Adrenal gland (tissue), 12 donors: ENCODE data around the gene HSBP1. TPM values are rescaled to one million over a fixed set of nuclear protein-coding genes. Genes with fewer than 3 reads are reported as not detected.

ENCODE experiments used
- DNase-seq, 7 donors: peaks; one replicate each; pipeline ENCODE4 v3.0.0-alpha.2; 2019 to 2020
- H3K27ac ChIP-seq, 5 donors: fragments of 200-600 bp; sonication (generic) in 4 of 5; 1 replicate in 3 of 5; 2 replicates in 2 of 5; pipeline versions ENCODE4 v1.5.1 to v1.8.0; 2016 to 2020; ENCODE audit warnings: mild to moderate bottlenecking in 1 of 5
- H3K27me3 ChIP-seq: fragments of 200-600 bp; 2 replicates; pipeline ENCODE4 v1.8.0; 2021
- H3K36me3 ChIP-seq, 2 donors: fragments of 200-600 bp; replicated peaks in 1 of 2; 1 replicate in 1 of 2; 2 replicates in 1 of 2; pipeline versions ENCODE4 v1.5.1 to v1.8.0; 2018 to 2022
- H3K4me1 ChIP-seq, 2 donors: fragments of 200-600 bp; replicated peaks in 1 of 2; 1 replicate in 1 of 2; 2 replicates in 1 of 2; pipeline versions ENCODE4 v1.5.1 to v1.8.0; 2018 to 2021
- H3K4me3 ChIP-seq, 4 donors: fragments of 200-600 bp; sonication (generic) in 3 of 4; one replicate each; pipeline ENCODE4 v1.5.1; 2016 to 2018
- H3K9me3 ChIP-seq, 3 donors: fragments of 200-600 bp; sonication (generic) in 1 of 3; replicated peaks in 1 of 3; 1 replicate in 2 of 3; 2 replicates in 1 of 3; pipeline versions ENCODE4 v1.5.1 to v1.8.0; 2016 to 2021
- POLR2A ChIP-seq, 2 donors: fragments of 450-650 bp; IDR thresholded peaks; one replicate each; pipeline ENCODE4 v1.6.1; 2017; ENCODE audit warnings: antibody characterized with exemption in 2 of 2, mild to moderate bottlenecking in 2 of 2, moderate library complexity in 1 of 2
- WGBS, 4 donors: extraction: QIAGEN DNeasy Blood & Tissue Kit in 2 of 4; methylation state at CpG; one replicate each; pipeline versions ENCODE4 v1.1.5 to v1.1.7; 2013 to 2017; 5-methylcytosine and 5-hydroxymethylcytosine counted together
- intact Hi-C, 2 donors: fragments of 100-400 bp; cut with DNase I; formaldehyde crosslinking; loops; one replicate each; pipeline versions ENCODE4 v1.14.1 to v1.15.0; 2022 to 2023
- polyA plus RNA-seq, 3 donors: library from polyadenylated mRNA; stranded (reverse); fragments of 200-250 nt in 2 of 3; fragments of 350-450 nt in 1 of 3; fragmentation: Illumina TruSeq in 1 of 3; extraction: RNeasy Lipid Tissue Mini Kit (QIAGEN cat#74804) in 1 of 3; gene quantifications; one replicate each; pipeline ENCODE4 v1.2.3, GENCODE V29; 2013 to 2014
- total RNA-seq, 9 donors: library from RNA; depleted of rRNA in 4 of 9; stranded (reverse); fragments of >200 nt in 4 of 9; fragments of 120-200 nt in 1 of 9; fragmentation: NEBNext Ultra II Directional in 1 of 9; extraction: Animal tissue kit (Norgen Biotek cat#: 25700) in 1 of 9; gene quantifications; one replicate each; pipeline versions ENCODE4 v1.1.0 to v1.2.4, GENCODE V29; 2013 to 2023
- TF ChIP-seq, protein P1 (sequence below), 6 experiments: fragments of 450-650 bp in 4 of 6; fragments of 200-600 bp in 2 of 6; sonication (generic) in 1 of 6; IDR thresholded peaks; 1 replicate in 5 of 6; 2 replicates in 1 of 6; pipeline versions ENCODE4 v1.5.1 to v1.8.0; 2016 to 2021; ENCODE audit warnings: antibody characterized with exemption in 6 of 6, mild to moderate bottlenecking in 2 of 6, moderate library complexity in 1 of 6
- donor health status: healthy with polysubstance abuse.
- donor health status: Bipolar disorder and iron deficiency.
- donor health status: DM: yes; HTN: yes; CAD: no.
- donor health status: DM: no; HTN: no; CAD: no.
- donor health status: DM: no; HTN: no; CAD: no.
- donor health status: DM: yes; HTN: yes; CAD: no.

The HSBP1 gene
- total and polyA plus RNA-seq, 12 donors: 11.0 to 214 (median 112) TPM

GRCh38 chr16:83842291-83842690 is 34.5 kb downstream of the HSBP1 start:
- Histone ChIP-seq H3K36me3 (no peaks in the 10 kb centered on the region), H3K9me3 (no peaks in the 10 kb centered on the region), H3K4me3 (no peak overlapping the region), H3K4me1 (no peaks in the 10 kb centered on the region), H3K27ac (no peak overlapping the region), H3K27me3 (no peaks in the 10 kb centered on the region)
- no peak for TF ChIP-seq POLR2A (IDR thresholded peaks at IDR 0.05)
- TF ChIP-seq, protein P1, sequence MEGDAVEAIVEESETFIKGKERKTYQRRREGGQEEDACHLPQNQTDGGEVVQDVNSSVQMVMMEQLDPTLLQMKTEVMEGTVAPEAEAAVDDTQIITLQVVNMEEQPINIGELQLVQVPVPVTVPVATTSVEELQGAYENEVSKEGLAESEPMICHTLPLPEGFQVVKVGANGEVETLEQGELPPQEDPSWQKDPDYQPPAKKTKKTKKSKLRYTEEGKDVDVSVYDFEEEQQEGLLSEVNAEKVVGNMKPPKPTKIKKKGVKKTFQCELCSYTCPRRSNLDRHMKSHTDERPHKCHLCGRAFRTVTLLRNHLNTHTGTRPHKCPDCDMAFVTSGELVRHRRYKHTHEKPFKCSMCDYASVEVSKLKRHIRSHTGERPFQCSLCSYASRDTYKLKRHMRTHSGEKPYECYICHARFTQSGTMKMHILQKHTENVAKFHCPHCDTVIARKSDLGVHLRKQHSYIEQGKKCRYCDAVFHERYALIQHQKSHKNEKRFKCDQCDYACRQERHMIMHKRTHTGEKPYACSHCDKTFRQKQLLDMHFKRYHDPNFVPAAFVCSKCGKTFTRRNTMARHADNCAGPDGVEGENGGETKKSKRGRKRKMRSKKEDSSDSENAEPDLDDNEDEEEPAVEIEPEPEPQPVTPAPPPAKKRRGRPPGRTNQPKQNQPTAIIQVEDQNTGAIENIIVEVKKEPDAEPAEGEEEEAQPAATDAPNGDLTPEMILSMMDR (IDR thresholded peaks at IDR 0.05): no peak
- WGBS, 4 donors: 71 to 74% (median 73%) methylated on average over 7 of the region's 7 CpGs
- intact Hi-C loops: no loop called here
- no peak for DNase-seq

DNA sequence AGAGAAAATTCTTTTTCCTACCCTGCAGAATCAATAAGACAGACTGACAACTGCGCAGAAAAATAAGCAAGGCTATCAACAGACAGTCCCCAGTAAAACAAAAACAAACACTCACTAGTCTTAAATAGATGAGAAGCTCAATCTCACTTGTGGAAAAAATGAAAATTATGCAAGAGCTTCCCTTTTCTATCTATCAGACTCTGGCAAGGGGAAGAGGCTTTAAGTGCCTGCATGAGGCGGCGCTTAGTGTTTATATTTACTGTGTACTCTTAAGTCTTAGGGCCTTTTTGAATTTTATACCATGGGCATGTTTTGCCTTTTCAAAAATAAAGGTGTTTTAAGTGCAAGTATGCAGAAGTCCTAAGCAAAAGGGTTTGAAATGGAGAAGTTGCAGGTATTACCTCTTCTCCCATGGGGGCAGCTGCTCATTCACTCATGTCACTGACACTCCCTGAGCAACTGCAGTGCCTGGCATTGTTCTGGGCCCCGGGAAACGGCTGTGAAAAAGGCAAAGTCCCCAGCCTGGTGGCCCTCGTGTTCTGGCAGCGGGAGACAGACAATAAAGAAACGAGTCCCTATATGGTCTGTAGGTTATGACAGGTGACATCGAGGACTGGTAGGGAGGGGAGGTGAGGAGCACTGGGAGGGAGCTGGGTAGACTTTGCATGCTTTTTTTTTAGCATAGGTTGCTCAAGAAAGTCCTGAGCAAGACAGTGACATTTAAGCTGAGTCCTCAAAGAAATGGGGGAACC is 35.2 kb downstream of the HSBP1 start:
- H3K4me3 ChIP-seq: no peak overlapping the region
- TF ChIP-seq, protein P1 (IDR thresholded peaks at IDR 0.05): no peak
- no peak for TF ChIP-seq POLR2A (IDR thresholded peaks at IDR 0.05)
- WGBS, 4 donors: 53 to 70% (median 64%) methylated on average over 9 of the region's 9 CpGs
- DNase-seq: no peak
- no peaks in the 10 kb centered on the region for H3K4me1 ChIP-seq
- no peaks in the 10 kb centered on the region for H3K9me3 ChIP-seq
- no peak overlapping the region for H3K27ac ChIP-seq
- intact Hi-C loops: no loop called here
- H3K27me3 ChIP-seq: no peaks in the 10 kb centered on the region
- no peaks in the 10 kb centered on the region for H3K36me3 ChIP-seq

- intact Hi-C loops: no loop called here
Measured at GRCh38 chr16:83843657-83844056, 35.9 kb downstream of the HSBP1 start.

GRCh38 chr16:83845263-83845662 is 37.5 kb downstream of the HSBP1 start:
- Histone ChIP-seq H3K27ac (no peak overlapping the region), H3K9me3 (no peaks in the 10 kb centered on the region), H3K36me3 (no peaks in the 10 kb centered on the region), H3K4me1 (no peaks in the 10 kb centered on the region), H3K27me3 (no peaks in the 10 kb centered on the region), H3K4me3 (no peak overlapping the region)
- DNase-seq: no peak
- WGBS, 4 donors: 94 to 98% (median 96%) methylated on average over 7 to 8 of the region's 8 CpGs
- TF ChIP-seq, protein P1 (IDR thresholded peaks at IDR 0.05): no peak
- TF ChIP-seq POLR2A (IDR thresholded peaks at IDR 0.05): no peak
- intact Hi-C loops: no loop called here

More at GRCh38 chr16:83843657-83844056, 35.9 kb downstream of the HSBP1 start:
- TF ChIP-seq, protein P1 (IDR thresholded peaks at IDR 0.05): no peak
- TF ChIP-seq POLR2A (IDR thresholded peaks at IDR 0.05): no peak
- H3K4me1 ChIP-seq: no peaks in the 10 kb centered on the region
- 71 to 75% (median 72%) methylated on average over 10 of the region's 10 CpGs for WGBS, 4 donors
- no peaks in the 10 kb centered on the region for H3K9me3 ChIP-seq
- no peak overlapping the region for H3K27ac ChIP-seq
- H3K36me3 ChIP-seq: no peaks in the 10 kb centered on the region
- H3K4me3 ChIP-seq: no peak overlapping the region
- no peaks in the 10 kb centered on the region for H3K27me3 ChIP-seq
- no peak for DNase-seq
